IMR-90 (cell line): ENCODE data around the gene CLNK. TPM values are rescaled to one million over a fixed set of nuclear protein-coding genes. Genes with fewer than 3 reads are reported as not detected.

Experiments used
- ATAC-seq: fragments of 200-7000 bp; cut with Tn5 transposase; 2 replicates; pipeline ENCODE4 v1.9.1; 2020; ENCODE audit warnings: low read depth, mild to moderate bottlenecking, moderate library complexity
- BruUV-seq: library from RNA; stranded (reverse); fragments of 400-500 nt; replicated peaks from 2 replicates; lab custom pipeline; 2021; lab: Mats Ljungman, UMichigan
- CTCF ChIA-PET: fragments of 300-600 bp; formaldehyde crosslinking; extraction: SDS; loops from one replicate; lab custom pipeline; 2021; ENCODE audit warnings: antibody characterized with exemption; lab: Yijun Ruan, JAX
- POLR2A ChIA-PET: fragments of 300-600 bp; sonication (Branson Sonifier 250); formaldehyde crosslinking; loops from one replicate; lab custom pipeline; 2022; ENCODE audit warnings: antibody characterized with exemption; ENCODE audit not compliant: unreplicated experiment; lab: Charles Lee
- DNase-seq: peaks from one replicate; pipeline ENCODE4 v3.0.0; 2013
- H2AFZ ChIP-seq: replicated peaks from 2 replicates; pipeline ENCODE3; 2013; ENCODE audit warnings: low read length, mild to moderate bottlenecking; ENCODE audit not compliant: poor library complexity
- H2AK5ac ChIP-seq: 2 replicates; pipeline ENCODE4 v1.6.1; 2013; ENCODE audit warnings: low read depth, low read length, inconsistent platforms
- H2AK9ac ChIP-seq: replicated peaks from 2 replicates; pipeline ENCODE3; 2013; ENCODE audit warnings: mild to moderate bottlenecking, low read depth, low read length, moderate library complexity; ENCODE audit not compliant: poor library complexity
- H2BK120ac ChIP-seq: 2 replicates; pipeline ENCODE4 v1.6.1; 2013; ENCODE audit warnings: low read depth, low read length, inconsistent platforms
- H2BK15ac ChIP-seq: 3 replicates; pipeline ENCODE4 v1.6.1; 2013; ENCODE audit warnings: low read depth, low read length, inconsistent platforms
- H2BK20ac ChIP-seq: 2 replicates; pipeline ENCODE4 v1.6.1; 2013; ENCODE audit warnings: low read depth, mild to moderate bottlenecking, inconsistent platforms, low read length, moderate library complexity
- H2BK5ac ChIP-seq: 2 replicates; pipeline ENCODE4 v1.6.1; 2013; ENCODE audit warnings: mild to moderate bottlenecking, low read depth, low read length, inconsistent platforms; ENCODE audit not compliant: poor library complexity, severe bottlenecking
- H3K14ac ChIP-seq: replicated peaks from 2 replicates; pipeline ENCODE4 v1.6.1; 2013; ENCODE audit warnings: low read depth, low read length, inconsistent platforms
- H3K18ac ChIP-seq: 2 replicates; pipeline ENCODE4 v1.6.1; 2013; ENCODE audit warnings: low read depth, low read length, control low read depth
- H3K23ac ChIP-seq: 2 replicates; pipeline ENCODE4 v1.6.1; 2013; ENCODE audit warnings: low read depth, low read length, inconsistent platforms
- H3K27ac ChIP-seq: 2 replicates; pipeline ENCODE4 v1.5.1; 2013; ENCODE audit warnings: mild to moderate bottlenecking, control low read depth, low read length; ENCODE audit not compliant: insufficient read depth
- H3K27me3 ChIP-seq: 2 replicates; pipeline ENCODE4 v1.6.1; 2013; ENCODE audit warnings: low read length; ENCODE audit not compliant: control insufficient read depth, insufficient read depth
- H3K36me3 ChIP-seq: 2 replicates; pipeline ENCODE4 v1.6.1; 2013; ENCODE audit warnings: low read length, mixed read lengths; ENCODE audit not compliant: control insufficient read depth, insufficient read depth
- H3K4ac ChIP-seq: 2 replicates; pipeline ENCODE4 v1.6.1; 2013; ENCODE audit warnings: low read depth, low read length, inconsistent platforms
- H3K4me1 ChIP-seq: 2 replicates; pipeline ENCODE4 v1.6.1; 2013; ENCODE audit warnings: low read length, mixed read lengths; ENCODE audit not compliant: control insufficient read depth, insufficient read depth
- H3K4me2 ChIP-seq: 2 replicates; pipeline ENCODE4 v1.6.1; 2013; ENCODE audit warnings: low read depth, mild to moderate bottlenecking, control low read depth, low read length, moderate library complexity
- H3K4me3 ChIP-seq: 2 replicates; pipeline ENCODE4 v1.5.1; 2013; ENCODE audit warnings: low read depth, mild to moderate bottlenecking, control low read depth, low read length, moderate library complexity; ENCODE audit not compliant: insufficient read depth
- H3K56ac ChIP-seq: 2 replicates; pipeline ENCODE4 v1.6.1; 2013; ENCODE audit warnings: low read length, inconsistent platforms; ENCODE audit not compliant: insufficient read depth; ENCODE audit errors: extremely low read depth
- H3K79me1 ChIP-seq, 2 experiments: 2 replicates each; pipeline ENCODE4 v1.6.1; 2013; ENCODE audit warnings: low read length in 2 of 2, inconsistent platforms in 1 of 2, low read depth in 1 of 2
- H3K9ac ChIP-seq: 2 replicates; pipeline ENCODE4 v1.6.1; 2013; ENCODE audit warnings: low read depth, low read length, control low read depth
- H3K9me1 ChIP-seq: 2 replicates; pipeline ENCODE4 v1.6.1; 2013; ENCODE audit warnings: low read length, inconsistent platforms; ENCODE audit not compliant: insufficient read depth
- H3K9me3 ChIP-seq: 2 replicates; pipeline ENCODE4 v1.6.1; 2013; ENCODE audit warnings: low read length; ENCODE audit not compliant: control insufficient read depth, insufficient read depth
- H4K20me1 ChIP-seq: 2 replicates; pipeline ENCODE4 v1.6.1; 2013; ENCODE audit warnings: low read length, inconsistent platforms; ENCODE audit not compliant: insufficient read depth
- H4K5ac ChIP-seq: 2 replicates; pipeline ENCODE4 v1.6.1; 2013; ENCODE audit warnings: mild to moderate bottlenecking, low read depth, low read length, control low read depth
- H4K8ac ChIP-seq, 2 experiments: 2 replicates each; pipeline ENCODE4 v1.6.1; 2013; ENCODE audit warnings: low read depth in 2 of 2, low read length in 2 of 2, control low read depth in 1 of 2, inconsistent platforms in 1 of 2
- H4K91ac ChIP-seq: 2 replicates; pipeline ENCODE4 v1.6.1; 2013; ENCODE audit warnings: low read depth, low read length, inconsistent platforms; ENCODE audit not compliant: insufficient read depth
- BHLHE40 ChIP-seq: fragments of 150-350 bp; IDR thresholded peaks from 2 replicates; pipeline ENCODE4 v1.6.1; 2016; ENCODE audit warnings: mild to moderate bottlenecking, low read depth, low read length
- CEBPB ChIP-seq: IDR thresholded peaks from 2 replicates; pipeline ENCODE4 v1.6.1; 2012; ENCODE audit warnings: low read depth, low read length, improper control_type of control experiment
- CHD1 ChIP-seq: IDR thresholded peaks from 2 replicates; pipeline ENCODE4 v1.6.1; 2012; ENCODE audit warnings: low read depth, low read length, improper control_type of control experiment
- CTCF ChIP-seq: conservative IDR thresholded peaks from 2 replicates; pipeline ENCODE4 v1.5.1; 2012; ENCODE audit warnings: mild to moderate bottlenecking, low read depth, low read length, improper control_type of control experiment
- FOS ChIP-seq: fragments of 150-350 bp; IDR thresholded peaks from 2 replicates; pipeline ENCODE4 v1.6.1; 2016; ENCODE audit warnings: low read depth, low read length
- MAZ ChIP-seq: IDR thresholded peaks from 2 replicates; pipeline ENCODE4 v1.6.1; 2012; ENCODE audit warnings: low read depth, mild to moderate bottlenecking, low read length, improper control_type of control experiment, moderate library complexity, borderline replicate concordance
- NFE2L2 ChIP-seq: fragments of 150-350 bp; IDR thresholded peaks from 2 replicates; pipeline ENCODE4 v1.6.1; 2016; ENCODE audit warnings: low read depth, mild to moderate bottlenecking, low read length
- POLR2A ChIP-seq: IDR thresholded peaks from 2 replicates; pipeline ENCODE4 v1.6.1; 2012; ENCODE audit warnings: mild to moderate bottlenecking, low read depth, low read length
- RAD21 ChIP-seq: IDR thresholded peaks from 2 replicates; pipeline ENCODE4 v1.6.1; 2012; ENCODE audit warnings: low read length, improper control_type of control experiment
- RFX5 ChIP-seq: IDR thresholded peaks from 2 replicates; pipeline ENCODE4 v1.8.0; 2012; ENCODE audit warnings: low read depth, mild to moderate bottlenecking, low read length, moderate library complexity
- SMC3 ChIP-seq: fragments of 150-350 bp; IDR thresholded peaks from 2 replicates; pipeline ENCODE4 v1.6.1; 2016; ENCODE audit warnings: low read depth, mild to moderate bottlenecking, antibody characterized with exemption, low read length, moderate library complexity
- USF2 ChIP-seq: fragments of 150-350 bp; IDR thresholded peaks from 2 replicates; pipeline ENCODE4 v1.6.1; 2017; ENCODE audit warnings: mild to moderate bottlenecking, antibody characterized with exemption, low read length, low read depth
- WGBS, 2 experiments: methylation state at CpG; one replicate each; pipeline versions ENCODE4 v1.1.5 to v1.1.7; 2013; ENCODE audit warnings: missing lambda C conversion rate in 2 of 2; ENCODE audit not compliant: insufficient read length in 1 of 2; ENCODE audit errors: extremely low coverage in 2 of 2; 5-methylcytosine and 5-hydroxymethylcytosine counted together
- dilution Hi-C: fragments of 300-500 bp; cut with HindIII; formaldehyde crosslinking; loops from one replicate; pipeline ENCODE4 v1.14.3; 2018; ENCODE audit warnings: low sequenced_read_pairs; ENCODE audit not compliant: unreplicated experiment
- in situ Hi-C: fragments of 300-500 bp; cut with MboI; formaldehyde crosslinking; loops from 3 replicates; pipeline ENCODE4 v1.14.3; 2019; ENCODE audit warnings: low sequenced_read_pairs, inconsistent platforms, mixed read lengths
- intact Hi-C: fragments of 100-400 bp; cut with micrococcal nuclease; formaldehyde crosslinking; loops from 2 replicates; pipeline ENCODE4 v1.10.0; 2022
- polyA plus RNA-seq, 3 experiments: library from polyadenylated mRNA; depleted of rRNA; stranded (reverse); fragments of >200 nt; gene quantifications; 2 replicates each; pipeline ENCODE4 v1.2.3, GENCODE V29; 2012; ENCODE audit warnings: low replicate concordance in 1 of 3
- total RNA-seq: library from RNA; depleted of rRNA; stranded (reverse); fragments of >200 nt; gene quantifications from 2 replicates; pipeline ENCODE4 v1.2.3, GENCODE V29; 2012

CLNK gene
- total and polyA plus RNA-seq, 2 of the 4 experiments (the other 2 are of a cell fraction), result not detected

GRCh38 chr4:10659251-10659650, 25.3 kb downstream of the CLNK start:
- no TSS peak for BruUV-seq

More at GRCh38 chr4:10659251-10659650, 25.3 kb downstream of the CLNK start:
- H3K4me3 ChIP-seq, result no peak overlapping the region
- H3K56ac ChIP-seq, result no peak overlapping the region
- peaks cover 3% of the 10 kb centered on the region for H3K4me1 ChIP-seq
- no peak overlapping the region for H3K9ac ChIP-seq
- H2BK120ac ChIP-seq, result no peak overlapping the region
- DNase-seq (no peak), ATAC-seq (no peak)
- no peak overlapping the region for H2AK9ac ChIP-seq
- H3K79me1 ChIP-seq, result no peaks in the 10 kb centered on the region
- WGBS, 2 experiments, result no CpG with 5 or more reads among the region's 6 CpGs
- H3K27ac ChIP-seq, result no peak overlapping the region
- in situ Hi-C loops, result no loop called here
- no peak overlapping the region for H2BK20ac ChIP-seq
- H3K23ac ChIP-seq, result no peak overlapping the region
- H3K36me3 ChIP-seq, result no peaks in the 10 kb centered on the region
- CTCF ChIA-PET, result interaction anchor here (0.7 kb wide), 1 partner anchor 17 kb away, joined by 3 read pairs; no protein-coding TSS in a partner anchor
- H3K9me1 ChIP-seq, result peaks cover 3% of the 10 kb centered on the region; the same call in 1 of the 2 replicates
- H2BK15ac ChIP-seq, result no peak overlapping the region
- no peak overlapping the region for H4K8ac ChIP-seq
- no peak overlapping the region for H2AK5ac ChIP-seq
- no peak overlapping the region for H2BK5ac ChIP-seq
- dilution Hi-C loops, result no loop called here
- no peak overlapping the region for H4K91ac ChIP-seq
- H3K14ac ChIP-seq, result no peak overlapping the region
- POLR2A ChIA-PET, result no interaction called here
- no peak overlapping the region for H2AFZ ChIP-seq
- no peak overlapping the region for H3K18ac ChIP-seq
- no peak for TF ChIP-seq POLR2A
- TF ChIP-seq MAZ, result no peak
- TF ChIP-seq NFE2L2, result no peak
- TF ChIP-seq RFX5, result no peak
- no peak for TF ChIP-seq CHD1
- TF ChIP-seq RAD21, result no peak
- no peak for TF ChIP-seq FOS
- TF ChIP-seq CEBPB, result no peak
- TF ChIP-seq CTCF, result no peak
- no peak for TF ChIP-seq SMC3
- TF ChIP-seq USF2, result no peak
- no peak for TF ChIP-seq BHLHE40
- H3K4me2 ChIP-seq, result no peak overlapping the region
- H3K27me3 ChIP-seq, result no peaks in the 10 kb centered on the region
- intact Hi-C loops, result no loop called here
- no peaks in the 10 kb centered on the region for H4K20me1 ChIP-seq
- 0 out of 2 replicates have a peak, but pooled peaks cover 2% of the 10 kb centered on the region for H3K9me3 ChIP-seq
- no peak overlapping the region for H4K5ac ChIP-seq
- no peak overlapping the region for H3K4ac ChIP-seq
